GM18909 (cell line): Measurements from ENCODE around the gene LMO4.

Source experiments
- ATAC-seq: cut with Tn5 transposase; IDR thresholded peaks from one replicate; pipeline ENCODE4 v1.9.1; 2021; ENCODE audit warnings: mild to moderate bottlenecking; ENCODE audit not compliant: unreplicated experiment, poor library complexity

LMO4 gene

DNA sequence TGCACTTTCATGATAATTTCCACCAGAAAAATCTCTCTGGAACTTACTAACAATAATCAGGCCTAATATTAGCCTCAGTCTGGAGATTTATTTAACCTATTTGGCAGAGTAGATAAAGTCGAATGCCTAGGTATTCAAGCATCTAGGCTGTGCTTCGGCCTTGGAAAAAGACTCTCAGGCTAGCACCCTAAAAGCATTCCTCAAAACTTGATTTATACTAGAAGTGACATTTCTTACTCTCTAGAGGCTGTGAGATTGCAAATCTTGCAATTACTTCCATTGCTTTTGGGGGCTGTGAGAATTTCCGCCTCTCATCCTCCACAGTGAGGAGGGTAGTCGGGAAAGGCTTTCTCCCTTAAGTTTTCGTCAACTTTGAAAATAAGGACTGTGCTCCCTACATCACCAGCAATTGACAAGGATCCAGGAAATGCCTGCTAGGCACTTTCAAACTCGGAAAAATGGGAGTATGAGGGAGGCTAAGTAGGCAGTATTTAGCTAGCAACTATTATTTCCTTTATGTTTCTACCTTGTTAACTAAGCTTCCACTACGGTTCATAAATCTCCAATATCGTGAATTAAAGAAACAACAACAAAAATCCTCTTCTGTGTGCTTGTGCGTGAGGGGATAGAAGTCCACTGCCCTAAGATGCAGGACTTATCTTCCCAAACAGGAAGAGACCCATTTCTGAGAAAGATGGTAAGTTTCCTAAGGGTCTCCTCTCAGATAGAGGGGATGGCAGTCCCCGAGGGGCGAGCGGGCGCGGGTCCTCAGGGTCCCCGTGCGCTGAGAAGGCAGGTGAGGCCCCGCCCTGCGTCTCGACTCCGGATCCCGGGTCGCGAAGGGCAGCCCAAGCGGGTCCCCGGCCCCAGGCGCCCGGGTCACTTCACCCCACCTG lies 1.1 kb upstream of the LMO4 start:
- ATAC-seq, result no peak

DNA sequence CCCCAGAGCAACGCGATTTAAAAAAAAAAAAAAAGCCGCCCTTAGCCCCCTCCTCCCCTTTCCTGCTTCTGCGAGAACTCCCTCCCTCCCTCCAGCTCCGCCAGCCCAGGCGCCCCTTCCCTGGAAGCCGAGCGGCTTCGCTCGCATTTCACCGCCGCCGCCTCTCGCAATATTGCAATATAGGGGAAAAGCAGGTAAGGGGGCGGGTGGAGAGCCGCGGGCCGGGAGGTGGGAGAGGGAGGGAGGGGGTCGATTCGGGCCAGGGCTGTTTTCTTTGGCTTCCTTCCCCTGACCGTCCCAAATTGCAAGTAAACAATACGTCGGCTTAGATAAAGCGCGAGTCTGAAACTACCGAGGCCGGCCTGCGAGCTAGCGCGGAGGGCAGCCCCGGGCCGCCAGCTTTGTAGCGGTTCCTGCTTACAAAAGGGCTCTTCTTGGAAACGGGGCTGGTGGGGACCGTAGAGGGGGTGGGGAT lies 408 bp downstream of the LMO4 start:
- no peak for ATAC-seq

DNA sequence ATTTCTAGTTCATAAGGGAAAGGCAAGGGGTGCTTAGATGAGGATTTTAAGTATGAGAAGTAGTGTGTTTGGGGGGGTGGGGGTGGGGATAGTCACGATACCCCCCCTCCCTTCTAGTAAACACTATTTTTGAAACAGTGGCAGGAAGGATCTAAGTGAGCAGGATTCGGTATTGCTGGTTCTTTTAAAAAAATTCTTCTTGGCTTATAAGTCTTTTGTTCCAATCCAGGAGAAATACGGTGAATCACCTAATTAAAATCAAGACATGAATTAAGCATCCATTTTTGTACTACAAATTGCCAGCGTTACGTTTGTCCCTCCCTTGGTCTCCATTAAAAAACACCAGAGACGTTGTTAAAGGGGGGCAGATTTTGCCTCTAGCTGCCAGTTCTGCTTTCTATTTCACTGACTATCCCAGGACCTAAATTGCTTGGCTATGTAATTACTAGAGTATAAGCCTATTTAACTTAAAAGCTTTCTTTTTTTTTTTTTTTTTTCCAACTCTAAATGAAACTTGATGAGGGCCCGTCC lies 911 bp downstream of the LMO4 start:
- ATAC-seq, result no peak

DNA sequence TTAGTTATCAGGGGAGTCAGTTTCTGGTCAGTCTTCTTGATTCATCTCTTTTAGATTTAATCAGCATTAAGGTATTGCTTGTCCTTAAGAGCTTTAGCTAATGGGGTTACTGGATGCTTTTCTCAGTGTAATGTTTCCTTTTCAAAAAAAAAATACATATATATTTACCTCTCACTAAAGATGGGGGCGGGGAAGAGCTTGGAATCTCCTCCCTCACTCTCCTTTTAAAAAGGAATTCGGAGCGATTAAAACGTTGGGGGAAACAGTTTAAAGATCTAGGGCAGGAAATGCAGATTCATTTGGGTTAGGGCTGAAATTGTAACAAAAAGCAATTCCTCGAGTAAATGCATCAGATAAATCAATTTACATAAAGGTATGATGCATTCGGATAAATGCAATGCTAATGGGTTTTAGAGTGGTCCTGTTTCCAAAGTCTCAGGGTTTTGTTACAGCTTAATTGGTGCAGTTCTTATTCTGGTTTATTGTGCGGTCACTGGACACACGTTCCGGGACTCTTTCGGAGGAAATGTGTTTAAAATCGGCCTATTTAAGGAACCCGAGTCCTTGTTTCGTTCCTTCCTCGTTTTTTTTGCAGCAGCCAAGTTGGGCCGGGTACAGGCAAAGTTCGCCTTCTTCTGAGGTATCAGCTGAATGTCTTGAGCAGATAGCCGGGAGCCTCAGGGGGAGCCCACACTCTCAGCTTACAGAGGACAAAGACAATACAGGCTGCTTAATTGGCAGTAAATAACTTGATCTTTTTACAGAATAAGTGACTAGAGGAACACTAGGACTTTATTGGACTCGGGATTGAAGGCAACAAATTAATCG lies 1.6 kb downstream of the LMO4 start:
- ATAC-seq, result no peak

DNA sequence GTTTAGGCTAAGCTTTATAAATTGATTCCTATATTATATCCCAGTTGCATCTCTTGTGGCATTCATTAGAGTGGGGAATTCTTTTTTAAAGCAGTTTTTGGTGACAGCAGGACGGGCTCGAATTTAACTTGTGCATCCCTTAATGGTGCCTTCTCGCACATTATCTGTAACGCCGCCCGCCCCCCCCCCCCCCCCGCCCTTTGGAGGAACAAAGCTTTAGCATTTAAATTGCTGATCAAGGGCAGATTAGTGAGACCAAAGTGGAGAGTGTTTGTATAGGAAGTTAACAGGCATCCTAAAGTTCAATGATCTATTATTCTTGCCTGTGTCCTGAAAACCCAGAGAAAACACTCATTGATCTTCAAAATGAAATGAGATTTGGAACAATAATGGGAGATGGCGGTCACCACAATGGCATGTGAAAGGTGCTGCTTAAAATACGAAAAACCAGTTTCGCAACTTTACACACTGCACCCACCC lies 2.2 kb downstream of the LMO4 start:
- peak; percentile 7 for ATAC-seq

DNA sequence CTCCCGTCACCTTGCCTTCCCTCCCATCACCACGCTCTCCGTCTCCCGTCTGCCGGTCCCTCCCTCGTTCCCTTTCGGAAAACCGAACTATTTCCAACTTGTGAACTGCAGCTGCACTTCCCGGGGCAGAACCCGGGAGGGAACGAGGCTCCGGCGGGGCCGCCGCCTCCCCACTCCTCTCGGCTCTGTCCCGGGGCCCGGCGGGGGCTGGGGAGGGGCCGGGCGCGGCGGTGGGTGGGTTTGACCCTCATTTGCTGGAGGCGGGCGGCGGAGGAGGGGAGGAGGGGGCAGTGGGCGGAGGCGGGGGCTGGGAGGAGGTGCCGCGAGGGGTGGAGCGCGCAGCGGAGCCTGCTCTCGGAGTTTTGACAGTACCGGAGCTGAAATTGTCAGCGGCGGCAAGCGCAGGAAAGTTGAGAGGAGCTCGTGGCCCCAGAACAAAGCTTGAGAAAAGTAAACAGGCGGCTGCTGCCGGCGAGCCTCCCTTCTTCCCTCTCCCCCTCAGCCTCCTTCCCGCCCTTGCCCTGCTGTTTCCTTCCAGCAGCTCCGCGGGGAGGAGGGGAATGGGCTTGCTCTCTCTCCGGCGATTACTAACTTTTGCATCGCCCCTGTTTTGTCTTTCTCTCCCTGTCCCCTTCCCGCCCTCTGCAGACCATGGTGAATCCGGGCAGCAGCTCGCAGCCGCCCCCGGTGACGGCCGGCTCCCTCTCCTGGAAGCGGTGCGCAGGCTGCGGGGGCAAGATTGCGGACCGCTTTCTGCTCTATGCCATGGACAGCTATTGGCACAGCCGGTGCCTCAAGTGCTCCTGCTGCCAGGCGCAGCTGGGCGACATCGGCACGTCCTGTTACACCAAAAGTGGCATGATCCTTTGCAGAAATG lies 2.9 kb downstream of the LMO4 start:
- ATAC-seq, result peak; percentile 16

DNA sequence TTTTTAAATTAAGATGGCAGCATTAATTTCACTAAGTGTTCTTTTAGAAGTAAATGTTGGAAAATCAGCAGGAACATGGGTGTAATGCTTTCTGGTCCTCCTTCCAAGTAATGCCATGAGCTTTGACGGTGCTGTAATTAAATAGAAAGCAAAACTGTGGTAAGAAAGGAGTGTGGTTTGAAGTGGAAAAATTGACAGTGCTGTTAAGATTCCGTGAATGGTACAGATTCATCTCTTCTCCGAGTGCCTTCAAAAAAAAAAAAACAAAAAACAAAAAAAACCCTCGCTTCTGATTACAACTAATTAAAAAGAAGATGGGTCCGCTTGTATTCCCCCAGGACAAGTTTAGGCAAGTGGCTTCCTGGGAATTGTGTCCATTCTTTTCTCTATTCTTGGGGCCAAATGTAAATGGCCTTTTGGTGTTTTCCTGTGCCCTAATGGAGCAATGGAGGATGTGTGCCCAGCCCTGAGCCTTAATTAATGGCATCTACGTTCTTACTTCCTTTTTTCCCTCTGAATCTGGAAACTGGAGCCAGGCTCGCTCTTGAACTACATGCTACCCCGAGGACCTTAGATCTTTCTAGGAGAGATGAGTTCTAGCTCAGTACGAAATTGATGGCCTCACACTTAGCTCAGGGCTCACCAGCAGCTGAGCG lies 5.1 kb downstream of the LMO4 start:
- peak; percentile 21 for ATAC-seq

DNA sequence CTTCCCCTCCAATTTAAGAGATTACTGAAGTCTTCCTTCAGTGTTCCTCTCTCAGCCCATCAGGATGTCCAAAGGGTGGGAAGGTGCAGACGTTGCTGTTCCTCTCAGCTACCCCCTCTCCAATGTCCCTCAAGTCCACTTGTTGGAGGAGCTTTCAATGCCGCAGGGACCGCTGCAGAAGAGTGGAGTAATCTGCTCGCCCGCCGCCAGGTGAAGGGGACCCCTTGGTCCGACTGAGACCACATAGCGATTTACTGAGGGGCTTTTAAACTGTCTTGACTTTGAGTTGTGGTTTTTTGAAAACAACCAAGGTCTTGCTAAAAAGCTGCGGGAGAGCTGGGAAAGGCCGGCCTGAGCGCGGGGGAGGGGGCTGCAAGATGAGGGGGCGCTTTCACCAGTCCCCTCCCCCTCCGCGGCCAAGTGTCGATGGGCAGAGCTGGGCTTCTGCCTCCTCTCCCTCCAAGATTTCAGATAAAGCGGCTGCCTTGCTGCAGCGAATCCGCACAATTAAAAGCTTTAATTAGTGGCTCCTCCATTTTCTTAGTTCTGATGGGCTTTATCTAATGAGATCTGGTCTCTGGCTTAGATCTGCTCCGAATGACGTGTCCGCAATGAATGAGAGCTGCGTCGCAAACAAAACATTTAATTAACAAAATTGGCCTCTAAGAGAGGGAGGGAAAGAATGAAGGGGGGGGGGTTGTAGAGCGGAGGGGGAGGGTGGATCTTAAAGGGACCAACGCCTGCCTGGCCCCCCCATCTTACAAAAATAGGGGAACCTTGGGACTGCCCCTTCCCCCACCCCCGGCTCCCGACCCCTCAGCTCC lies 5.9 kb downstream of the LMO4 start:
- ATAC-seq, result peak; percentile 0

DNA sequence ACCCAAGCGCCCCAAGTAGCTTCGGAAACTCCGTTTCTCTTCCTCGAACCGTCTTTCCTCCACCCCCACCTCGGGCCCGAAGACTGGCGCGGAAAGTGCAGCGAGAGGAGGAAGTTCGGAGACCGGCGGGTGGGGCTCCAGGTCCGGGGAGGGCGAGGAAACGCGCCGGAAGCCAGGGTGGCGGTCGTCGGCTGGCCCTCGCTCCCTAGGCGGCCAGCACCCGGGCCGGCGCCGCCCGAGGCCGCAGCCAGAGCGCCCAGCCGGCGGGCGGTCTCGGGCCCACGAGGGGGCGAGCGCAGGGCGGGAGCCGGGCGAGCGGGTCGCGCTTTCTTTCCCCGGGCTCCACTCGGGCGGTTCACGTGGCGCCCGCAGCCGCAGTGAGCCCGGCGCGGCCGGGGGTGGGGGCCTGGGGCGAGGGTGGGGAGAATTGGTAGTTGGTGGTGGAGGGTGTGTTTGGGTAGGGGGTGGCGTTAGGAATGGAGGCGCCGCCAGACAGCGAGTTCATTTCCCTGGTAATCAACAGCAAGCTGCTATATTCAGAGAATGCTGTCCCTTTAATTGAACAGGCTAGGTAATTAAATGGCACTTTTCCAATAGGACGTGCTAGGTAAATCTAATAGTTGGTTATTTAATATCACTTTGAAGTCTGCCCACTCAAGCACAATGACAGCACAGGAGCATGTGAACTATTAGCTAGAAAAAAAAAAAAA lies 6.7 kb downstream of the LMO4 start:
- peak; percentile 56 for ATAC-seq

DNA sequence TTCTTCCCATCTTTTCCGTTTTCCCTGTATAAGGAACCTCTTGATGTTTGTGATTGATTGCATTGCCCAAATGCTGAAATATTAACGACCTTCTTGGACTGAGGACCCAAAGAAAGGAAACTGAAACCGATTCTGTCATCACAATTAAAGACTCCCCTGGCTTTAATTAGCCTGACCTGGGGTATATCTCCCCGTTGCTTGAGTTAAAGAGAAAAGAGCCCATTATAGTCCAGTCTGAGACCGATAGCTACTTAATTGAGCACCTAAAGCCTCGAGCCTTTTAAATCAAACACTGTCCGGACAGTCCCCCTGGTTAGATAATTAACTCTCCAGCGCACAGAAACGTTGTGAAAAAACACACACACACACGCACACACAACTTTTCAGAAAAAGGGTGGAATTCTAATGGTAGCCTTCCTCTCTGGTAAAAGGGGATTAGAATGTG lies 8.0 kb downstream of the LMO4 start:
- ATAC-seq, result no peak

DNA sequence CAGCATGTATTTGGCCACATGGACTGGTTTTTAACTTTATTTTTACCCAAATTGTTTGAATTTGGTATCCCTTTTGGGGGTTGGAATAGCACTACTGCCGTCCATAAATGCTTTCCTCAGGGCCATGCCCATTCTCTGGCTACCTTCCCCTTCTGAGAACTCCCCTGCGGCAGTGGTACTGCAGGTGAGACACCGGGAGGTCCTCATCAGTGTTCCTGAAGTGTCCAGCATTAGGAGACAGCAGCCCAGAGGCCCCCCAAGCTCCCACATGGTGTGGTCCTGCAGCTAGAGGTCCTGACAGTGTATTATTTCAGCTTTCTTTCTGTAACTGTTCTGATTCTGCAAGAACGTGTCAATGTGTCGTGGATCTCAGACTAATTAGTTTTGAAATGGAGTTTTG lies 8.9 kb downstream of the LMO4 start:
- ATAC-seq, result no peak

DNA sequence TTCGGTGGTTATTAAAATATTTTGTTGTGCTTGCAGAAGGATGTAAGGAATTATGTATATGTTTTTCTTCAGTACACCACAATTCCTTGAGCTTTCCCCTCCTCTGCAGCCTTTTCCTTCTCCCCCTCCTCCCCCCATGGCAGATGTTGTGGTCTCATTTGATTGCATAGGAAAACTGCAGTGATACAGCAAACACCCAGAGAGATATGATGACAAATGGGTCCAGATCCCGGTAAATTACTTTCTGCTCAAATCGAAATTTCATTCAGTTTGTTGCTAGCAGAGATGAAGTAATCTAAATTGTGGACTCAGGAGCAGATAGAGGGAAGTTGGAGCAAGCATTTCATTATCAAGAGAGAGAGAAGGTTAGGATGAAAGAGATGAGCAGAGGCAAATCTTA lies 9.9 kb downstream of the LMO4 start:
- ATAC-seq, result no peak

DNA sequence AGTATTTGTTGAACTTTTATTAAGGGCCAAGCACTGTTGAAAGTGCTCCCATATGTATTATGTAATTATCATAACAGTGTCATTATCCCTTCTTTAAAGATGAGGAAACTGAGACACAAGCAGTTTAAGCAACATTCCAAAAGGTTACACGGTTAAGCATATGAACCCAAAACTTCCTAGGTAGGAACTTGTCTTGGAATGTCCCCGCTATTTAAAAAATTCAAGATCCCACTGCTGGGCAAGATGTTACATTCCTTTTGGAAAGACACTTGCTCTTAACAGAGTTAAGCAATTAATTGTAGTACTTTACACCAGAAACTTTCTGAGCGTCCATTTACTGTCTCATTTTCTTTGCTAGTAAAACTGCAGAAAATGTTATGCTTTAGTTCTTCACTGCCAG lies 15.6 kb downstream of the LMO4 start:
- no peak for ATAC-seq

DNA sequence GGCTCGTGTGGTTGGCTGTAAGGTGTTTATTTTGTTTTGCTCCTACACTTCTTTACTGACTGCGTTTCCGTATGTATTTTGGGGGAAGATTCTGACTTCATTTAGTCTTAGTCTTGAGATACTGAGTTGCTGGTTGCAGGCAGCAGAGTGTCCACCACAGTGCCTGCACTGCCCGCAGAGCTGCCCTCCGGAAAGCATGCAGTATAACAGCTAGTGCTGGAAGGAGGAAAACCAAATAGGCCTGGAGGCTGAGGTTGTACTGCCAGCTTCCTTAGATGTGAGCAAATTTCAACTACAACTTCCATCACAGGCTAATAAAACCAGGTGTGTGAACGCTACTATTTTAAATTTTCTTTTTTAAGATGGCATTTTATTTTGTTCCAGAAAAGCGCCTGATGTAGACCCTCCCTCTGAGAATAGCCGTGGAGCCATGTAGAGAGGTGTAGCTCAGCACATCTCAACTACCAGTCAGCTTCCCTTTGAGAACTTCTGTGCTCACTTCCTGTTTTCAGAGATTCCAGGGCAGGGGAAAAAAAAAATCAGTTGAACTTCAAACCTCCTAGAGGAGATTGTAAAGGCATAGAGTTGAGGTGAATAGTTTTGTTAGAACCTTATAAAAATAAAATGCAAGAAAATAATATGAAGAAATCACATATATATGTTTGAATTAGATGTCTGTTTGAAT lies 17.6 kb downstream of the LMO4 start:
- ATAC-seq, result no peak

DNA sequence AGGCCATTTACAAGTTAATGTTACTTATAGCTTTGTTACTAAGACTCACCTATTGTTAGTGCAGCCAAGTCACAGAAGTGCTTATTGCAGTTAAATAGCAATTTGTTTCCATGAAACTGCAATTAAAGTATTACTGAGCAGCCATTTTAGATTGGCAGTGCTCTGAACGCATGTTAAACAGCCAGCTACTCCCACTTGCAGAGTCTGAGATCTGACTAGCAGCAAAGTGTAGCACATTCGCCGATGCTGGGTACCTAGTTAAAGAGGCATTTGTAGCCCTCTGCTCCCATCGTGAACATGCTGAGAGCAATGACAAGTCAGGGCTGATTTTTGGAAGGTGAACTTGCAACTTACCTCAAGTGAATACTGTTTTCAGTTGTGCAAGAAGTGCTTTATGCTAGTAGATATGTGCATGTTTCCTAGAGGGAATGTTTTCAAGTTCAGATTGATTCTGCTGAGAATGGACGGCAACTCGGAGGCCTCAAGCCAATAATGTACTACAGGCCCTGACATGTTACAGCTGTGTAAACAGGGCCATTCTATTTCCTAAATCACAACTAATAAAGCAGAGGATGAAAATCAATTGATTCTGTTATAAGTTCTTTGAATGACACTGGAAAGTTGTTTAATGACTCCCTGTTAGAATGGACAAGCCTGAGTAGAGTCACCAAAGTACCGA lies 19.8 kb downstream of the LMO4 start:
- ATAC-seq, result no peak

DNA sequence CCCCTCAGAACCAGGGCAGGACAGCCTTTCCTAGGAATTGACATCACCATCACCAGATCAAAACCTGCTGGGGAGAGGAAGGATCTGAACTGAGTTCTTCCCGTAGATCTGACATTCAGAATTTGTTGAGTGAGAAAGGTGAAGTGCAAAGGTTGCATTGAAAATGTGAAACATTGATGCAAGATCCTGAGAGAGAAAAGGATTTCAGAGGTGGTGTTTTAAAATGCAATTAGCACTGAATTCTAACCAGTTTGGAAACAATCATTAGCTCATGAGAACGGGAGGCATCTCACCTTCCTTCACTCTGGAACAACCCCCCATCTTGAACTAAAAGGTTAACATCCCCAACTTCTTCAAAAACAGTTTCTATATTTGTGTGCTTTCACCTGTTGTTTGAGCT lies 20.4 kb downstream of the LMO4 start:
- no peak for ATAC-seq

DNA sequence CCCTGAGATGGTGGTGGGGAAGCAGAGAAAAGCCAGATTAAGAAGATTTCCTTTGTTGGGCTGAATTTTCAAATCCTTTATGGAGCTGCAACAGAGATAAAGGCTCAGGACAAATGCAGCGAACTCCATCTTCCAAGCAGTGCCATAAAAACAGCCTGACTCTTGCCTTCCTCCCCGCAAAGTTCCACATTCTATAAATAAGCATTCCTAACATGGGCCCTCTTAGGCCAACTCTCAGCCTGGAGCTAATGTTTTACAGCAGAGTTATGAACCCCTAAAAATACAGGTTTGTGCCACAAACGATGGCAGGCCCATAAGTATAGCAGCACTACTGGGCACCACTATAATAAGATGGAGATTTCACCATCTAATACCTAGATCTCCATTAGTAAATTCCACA lies 27.2 kb downstream of the LMO4 start:
- no peak for ATAC-seq
